H1 (cell line): ENCODE measurements around the gene TPM2. TPM values are rescaled to one million over a fixed set of nuclear protein-coding genes. Genes with fewer than 3 reads are reported as not detected.

Source experiments
- CTCF ChIA-PET: fragments of 300-600 bp; sonication (Branson Sonifier 250); formaldehyde crosslinking; loops from one replicate; lab custom pipeline; 2021; ENCODE audit not compliant: partially characterized antibody; lab: Charles Lee
- POLR2A ChIA-PET: fragments of 300-600 bp; sonication (Branson Sonifier 250); formaldehyde crosslinking; loops from one replicate; lab custom pipeline; 2021; ENCODE audit warnings: inconsistent platforms; ENCODE audit not compliant: partially characterized antibody; lab: Charles Lee
- DNase-seq, 2 experiments: peaks; one replicate each; pipeline versions ENCODE4 v3.0.0 to v3.0.0-alpha.2; 2010 to 2022; ENCODE audit warnings: low spot score in 2 of 2, low read depth in 1 of 2, mixed read lengths in 1 of 2
- FAIRE-seq: peaks from 2 replicates; lab custom pipeline; 2011; peaks lifted over from hg19 to GRCh38; lab: Jason Lieb, UNC
- H2AFZ ChIP-seq: 2 replicates; pipeline ENCODE4 v1.8.1; 2012; ENCODE audit warnings: low read length, inconsistent platforms
- H2AK5ac ChIP-seq: 2 replicates; pipeline ENCODE4 v1.6.1; 2013; ENCODE audit warnings: low read depth, low read length
- H2BK120ac ChIP-seq: replicated peaks from 2 replicates; pipeline ENCODE3; 2013; ENCODE audit warnings: low read depth, low read length, inconsistent platforms
- H2BK12ac ChIP-seq: 2 replicates; pipeline ENCODE4 v1.6.1; 2013; ENCODE audit warnings: low read depth, low read length
- H2BK15ac ChIP-seq: 2 replicates; pipeline ENCODE4 v1.6.1; 2013; ENCODE audit warnings: low read length
- H2BK20ac ChIP-seq: 2 replicates; pipeline ENCODE4 v1.6.1; 2013; ENCODE audit warnings: low read length
- H2BK5ac ChIP-seq: 2 replicates; pipeline ENCODE4 v1.6.1; 2013; ENCODE audit warnings: low read depth, low read length
- H3K14ac ChIP-seq: 2 replicates; pipeline ENCODE4 v1.6.1; 2013; ENCODE audit warnings: inconsistent platforms; ENCODE audit not compliant: insufficient read length
- H3K18ac ChIP-seq: 2 replicates; pipeline ENCODE4 v1.6.1; 2013; ENCODE audit warnings: low read length; ENCODE audit errors: extremely low read depth
- H3K23ac ChIP-seq: 2 replicates; pipeline ENCODE4 v1.6.1; 2013; ENCODE audit warnings: inconsistent platforms; ENCODE audit not compliant: insufficient read length
- H3K23me2 ChIP-seq: 2 replicates; pipeline ENCODE4 v1.6.1; 2013; ENCODE audit warnings: low read depth, low read length
- H3K27ac ChIP-seq: 2 replicates; pipeline ENCODE4 v1.6.1; 2011; ENCODE audit warnings: low read depth, low read length, inconsistent platforms
- H3K27me3 ChIP-seq, 4 experiments: replicated peaks in 1 of 4; 1 replicate in 1 of 4; 2 replicates in 3 of 4; pipeline versions ENCODE4 v1.6.1 to v1.8.1; 2011 to 2013; ENCODE audit warnings: low read length in 3 of 4, mild to moderate bottlenecking in 3 of 4, inconsistent platforms in 2 of 4, mixed read lengths in 2 of 4, moderate library complexity in 1 of 4; ENCODE audit not compliant: control insufficient read depth in 3 of 4, insufficient read depth in 3 of 4; ENCODE audit errors: extremely low read depth in 1 of 4
- H3K36me3 ChIP-seq, 4 experiments: 2 replicates each; pipeline versions ENCODE4 v1.6.1 to v1.8.1; 2011 to 2013; ENCODE audit warnings: mild to moderate bottlenecking in 4 of 4, low read length in 3 of 4, moderate library complexity in 2 of 4, control low read depth in 1 of 4, inconsistent platforms in 1 of 4; ENCODE audit not compliant: insufficient read depth in 4 of 4, control insufficient read depth in 2 of 4
- H3K4ac ChIP-seq: replicated peaks from 2 replicates; pipeline ENCODE3; 2013; ENCODE audit warnings: low read length, low read depth, mixed read lengths, inconsistent platforms; ENCODE audit not compliant: insufficient read length
- H3K4me1 ChIP-seq, 4 experiments: replicated peaks in 1 of 4; 1 replicate in 1 of 4; 2 replicates in 3 of 4; pipeline versions ENCODE4 v1.6.1 to v1.8.1; 2011 to 2013; ENCODE audit warnings: low read length in 3 of 4, inconsistent platforms in 2 of 4, mixed read lengths in 1 of 4; ENCODE audit not compliant: insufficient read depth in 4 of 4, control insufficient read depth in 3 of 4
- H3K4me2 ChIP-seq, 2 experiments: 2 replicates each; pipeline versions ENCODE4 v1.6.1 to v1.8.1; 2011 to 2013; ENCODE audit warnings: low read depth in 2 of 2, low read length in 2 of 2, control low read depth in 1 of 2, inconsistent platforms in 1 of 2, mild to moderate bottlenecking in 1 of 2; ENCODE audit not compliant: insufficient read depth in 1 of 2
- H3K4me3 ChIP-seq, 4 experiments: fragments of 200-600, 300-600 bp in 1 of 4; sonication (generic), shearing (Covaris generic), sonication (Bioruptor Twin) in 1 of 4; 2 replicates each; pipeline versions ENCODE4 v1.5.1 to v1.8.1; 2011 to 2016; ENCODE audit warnings: low read length in 4 of 4, low read depth in 3 of 4, control low read depth in 2 of 4, inconsistent platforms in 2 of 4, mild to moderate bottlenecking in 2 of 4, mixed read lengths in 1 of 4, moderate library complexity in 1 of 4; ENCODE audit not compliant: insufficient read depth in 2 of 4; ENCODE audit errors: extremely low read depth in 1 of 4
- H3K56ac ChIP-seq: replicated peaks from 2 replicates; pipeline ENCODE3; 2013; ENCODE audit warnings: low read depth, mild to moderate bottlenecking, mixed read lengths, low read length, inconsistent platforms; ENCODE audit not compliant: insufficient read length
- H3K79me1 ChIP-seq: 2 replicates; pipeline ENCODE4 v1.6.1; 2013; ENCODE audit warnings: low read depth, low read length, control low read depth
- H3K79me2 ChIP-seq, 2 experiments: 2 replicates each; pipeline versions ENCODE4 v1.6.1 to v1.8.1; 2012 to 2013; ENCODE audit warnings: low read length in 2 of 2, mild to moderate bottlenecking in 2 of 2, inconsistent platforms in 1 of 2; ENCODE audit not compliant: insufficient read depth in 2 of 2, control insufficient read depth in 1 of 2
- H3K9ac ChIP-seq, 4 experiments: replicated peaks in 1 of 4; 1 replicate in 1 of 4; 2 replicates in 3 of 4; pipeline versions ENCODE4 v1.6.1 to v1.8.1; 2011 to 2013; ENCODE audit warnings: low read depth in 3 of 4, low read length in 3 of 4, control low read depth in 2 of 4, mild to moderate bottlenecking in 2 of 4, moderate library complexity in 2 of 4, inconsistent platforms in 1 of 4; ENCODE audit errors: extremely low read depth in 1 of 4
- H3K9me3 ChIP-seq, 2 experiments: 2 replicates each; pipeline versions ENCODE4 v1.6.1 to v1.8.1; 2012 to 2013; ENCODE audit warnings: mild to moderate bottlenecking in 2 of 2, moderate library complexity in 2 of 2, control low read depth in 1 of 2, inconsistent platforms in 1 of 2, low read depth in 1 of 2, low read length in 1 of 2, mixed read lengths in 1 of 2; ENCODE audit not compliant: insufficient read depth in 2 of 2
- H4K20me1 ChIP-seq, 2 experiments: replicated peaks in 1 of 2; 2 replicates each; pipeline versions ENCODE3 to v1.8.1; 2011 to 2013; ENCODE audit warnings: inconsistent platforms in 2 of 2, low read length in 2 of 2, mild to moderate bottlenecking in 1 of 2; ENCODE audit not compliant: insufficient read depth in 2 of 2, control insufficient read depth in 1 of 2
- H4K5ac ChIP-seq: 2 replicates; pipeline ENCODE4 v1.6.1; 2013; ENCODE audit warnings: low read length, low read depth, mixed read lengths, inconsistent platforms; ENCODE audit not compliant: insufficient read length
- H4K8ac ChIP-seq: 2 replicates; pipeline ENCODE4 v1.8.0; 2013; ENCODE audit warnings: mild to moderate bottlenecking, moderate library complexity, low read length, inconsistent platforms; ENCODE audit not compliant: insufficient read depth; ENCODE audit errors: extremely low read depth
- H4K91ac ChIP-seq: replicated peaks from 2 replicates; pipeline ENCODE3; 2013; ENCODE audit warnings: low read length, mixed read lengths, inconsistent platforms; ENCODE audit not compliant: insufficient read length
- ASH2L ChIP-seq: fragments of 200-600, 300-600 bp; sonication (generic); IDR thresholded peaks from one replicate; pipeline ENCODE4 v1.7.1; 2017; ENCODE audit warnings: low read length
- CBX8 ChIP-seq: fragments of 300-800, 300-1000 bp; sonication (generic); IDR thresholded peaks from 2 replicates; pipeline ENCODE4 v1.7.1; 2016; ENCODE audit warnings: low read depth, low read length, borderline replicate concordance
- CTBP2 ChIP-seq: IDR thresholded peaks from 2 replicates; pipeline ENCODE4 v1.7.0; 2011; ENCODE audit warnings: borderline replicate concordance, mild to moderate bottlenecking, moderate library complexity, mixed read lengths, low read length; ENCODE audit not compliant: insufficient read depth, insufficient read length
- EGR1 ChIP-seq: IDR thresholded peaks from 2 replicates; pipeline ENCODE4 v1.6.1; 2011; ENCODE audit warnings: low read depth, low read length, borderline replicate concordance
- NANOG ChIP-seq: IDR thresholded peaks from 2 replicates; pipeline ENCODE4 v1.6.1; 2011; ENCODE audit warnings: low read length, low read depth, mild to moderate bottlenecking, inconsistent platforms; ENCODE audit not compliant: insufficient read depth, poor library complexity, severe bottlenecking
- POLR2A ChIP-seq, 2 experiments: IDR thresholded peaks; 1 replicate in 1 of 2; 2 replicates in 1 of 2; pipeline ENCODE4 v1.6.1; 2011; ENCODE audit warnings: low read depth in 2 of 2, low read length in 2 of 2, mild to moderate bottlenecking in 2 of 2; ENCODE audit errors: control extremely low read depth in 1 of 2
- POLR2AphosphoS5 ChIP-seq: IDR thresholded peaks from 2 replicates; pipeline ENCODE4 v1.6.1; 2011; ENCODE audit warnings: low read depth, low read length
- POU5F1 ChIP-seq: IDR thresholded peaks from 2 replicates; pipeline ENCODE4 v1.6.1; 2011; ENCODE audit warnings: low read depth, mild to moderate bottlenecking, low read length, moderate library complexity
- SIN3A ChIP-seq, 2 experiments: IDR thresholded peaks in 1 of 2; conservative IDR thresholded peaks in 1 of 2; 2 replicates each; pipeline ENCODE4 v1.6.1; 2011 to 2012; ENCODE audit warnings: low read length in 2 of 2, improper control_type of control experiment in 1 of 2, low read depth in 1 of 2, mild to moderate bottlenecking in 1 of 2
- SIRT6 ChIP-seq: IDR thresholded peaks from one replicate; pipeline ENCODE4 v1.7.1; 2012; ENCODE audit warnings: low read length, inconsistent platforms
- SIX5 ChIP-seq: IDR thresholded peaks from 2 replicates; pipeline ENCODE4 v1.6.1; 2011; ENCODE audit warnings: mild to moderate bottlenecking, low read depth, low read length
- ZNF274 ChIP-seq: IDR thresholded peaks from 2 replicates; pipeline ENCODE4 v1.7.0; 2012; ENCODE audit warnings: low read length, borderline replicate concordance; ENCODE audit errors: extremely low read depth
- polyA plus RNA-seq, 7 experiments: library from polyadenylated mRNA; depleted of rRNA in 3 of 7; stranded (reverse) in 5 of 7; unstranded in 2 of 7; fragments of >200 nt in 5 of 7; fragments of 200-250 nt in 2 of 7; gene quantifications; 1 replicate in 5 of 7; 2 replicates in 1 of 7; 4 replicates in 1 of 7; pipeline versions ENCODE4 v1.2.1 to v1.2.3, GENCODE V29; 2011 to 2013; ENCODE audit warnings: missing spikeins in 2 of 7, mixed read lengths in 2 of 7
- total RNA-seq: library from RNA; stranded (reverse); fragmentation: NEBNext Ultra II Directional; extraction: Animal tissue kit (Norgen Biotek cat#: 25700); gene quantifications from 2 replicates; pipeline ENCODE4 v1.2.1, GENCODE V29; 2021
- TF ChIP-seq, protein P1 (sequence below): IDR thresholded peaks from 2 replicates; pipeline ENCODE4 v1.6.1; 2012; ENCODE audit warnings: inconsistent platforms
- TF ChIP-seq, protein P2 (sequence below): IDR thresholded peaks from 2 replicates; pipeline ENCODE4 v1.6.1; 2012; ENCODE audit warnings: low read length, inconsistent platforms

The TPM2 gene
- total and polyA plus RNA-seq, 2 of the 8 experiments (the other 6 are each of a cell fraction or from before 2014, with no cell fraction given) = 62.5 to 181 TPM

DNA sequence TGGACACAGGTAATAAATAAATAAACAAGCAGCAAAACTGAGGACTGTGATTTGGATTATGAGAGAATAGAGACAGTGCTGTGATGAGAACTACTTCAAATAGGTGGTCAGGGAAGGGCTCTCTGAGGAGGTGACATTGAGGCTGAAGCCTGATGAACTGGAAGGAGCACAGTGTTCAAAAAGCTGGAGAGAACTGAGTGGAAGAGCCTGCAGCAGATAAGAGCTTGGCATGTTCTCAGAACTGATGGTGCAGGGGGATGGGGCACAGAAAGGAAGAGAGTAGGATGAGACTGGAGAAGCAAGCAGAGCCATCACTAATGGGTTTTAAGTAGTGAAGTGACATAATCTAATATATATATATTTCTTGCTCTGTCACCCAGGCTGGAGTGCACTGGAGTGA, 11.2 kb upstream of the TPM2 start:
- H2BK20ac ChIP-seq = no peak overlapping the region
- no peaks in the 10 kb centered on the region for H3K4me1 ChIP-seq
- no peak overlapping the region for H4K91ac ChIP-seq
- H3K79me1 ChIP-seq = no peaks in the 10 kb centered on the region
- no peak overlapping the region for H2BK5ac ChIP-seq
- no peak overlapping the region for H3K27ac ChIP-seq
- ChIA-PET CTCF (interaction anchor here (0.6 to 13.5 kb wide), 10 partner anchors 8 to 54 kb away, joined by 3 to 199 read pairs (median 3); no protein-coding TSS in a partner anchor), POLR2A (interaction anchor here (0.9 to 14.9 kb wide), 3 partner anchors 12 to 27 kb away, joined by 3 to 158 read pairs (median 4); partner anchors contain the start of genes CREB3 and TLN1)
- H3K36me3 ChIP-seq = peaks cover 46 to 76% (median 74%) of the 10 kb centered on the region in 4 experiments
- DNase-seq = no peak
- no peak for FAIRE-seq
- H3K9me3 ChIP-seq = no peaks in the 10 kb centered on the region
- H2BK12ac ChIP-seq = no peak overlapping the region
- no peak overlapping the region for H3K9ac ChIP-seq
- H3K18ac ChIP-seq = no peak overlapping the region
- no peak overlapping the region for H3K4me2 ChIP-seq
- peaks cover 3 to 10% of the 10 kb centered on the region in 2 experiments for H4K20me1 ChIP-seq
- no peak overlapping the region for H4K8ac ChIP-seq
- no peaks in the 10 kb centered on the region for H3K23me2 ChIP-seq
- no peak overlapping the region for H3K14ac ChIP-seq
- H2BK15ac ChIP-seq = no peak overlapping the region
- no peak overlapping the region for H3K56ac ChIP-seq
- H2AK5ac ChIP-seq = no peak overlapping the region
- no peak overlapping the region for H2AFZ ChIP-seq
- no peaks in the 10 kb centered on the region for H3K27me3 ChIP-seq
- H4K5ac ChIP-seq = no peak overlapping the region
- no peak overlapping the region for H3K4ac ChIP-seq
- H3K4me3 ChIP-seq = no peak overlapping the region
- no peaks in the 10 kb centered on the region for H3K79me2 ChIP-seq
- no peak overlapping the region for H2BK120ac ChIP-seq
- H3K23ac ChIP-seq = no peak overlapping the region
- TF ChIP-seq POLR2AphosphoS5 (no peak), SIRT6 (no peak), NANOG (no peak), EGR1 (no peak), POU5F1 (no peak), SIN3A (conservative IDR thresholded peaks at IDR 0.05 in 1 of 2, IDR thresholded peaks at IDR 0.05 in 1 of 2; ENCODE audit: low read depth in 1 of 2, low read length in 2 of 2) (no peak), SIX5 (no peak), POLR2A (IDR thresholded peaks at IDR 0.05; ENCODE audit: control extremely low read depth in 1 of 2, low read depth in 2 of 2, low read length in 2 of 2) (no peak), ASH2L (no peak), CTBP2 (no peak), ZNF274 (no peak), CBX8 (no peak)
- TF ChIP-seq, protein P1, sequence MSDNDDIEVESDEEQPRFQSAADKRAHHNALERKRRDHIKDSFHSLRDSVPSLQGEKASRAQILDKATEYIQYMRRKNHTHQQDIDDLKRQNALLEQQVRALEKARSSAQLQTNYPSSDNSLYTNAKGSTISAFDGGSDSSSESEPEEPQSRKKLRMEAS = no peak
- TF ChIP-seq, protein P2, sequence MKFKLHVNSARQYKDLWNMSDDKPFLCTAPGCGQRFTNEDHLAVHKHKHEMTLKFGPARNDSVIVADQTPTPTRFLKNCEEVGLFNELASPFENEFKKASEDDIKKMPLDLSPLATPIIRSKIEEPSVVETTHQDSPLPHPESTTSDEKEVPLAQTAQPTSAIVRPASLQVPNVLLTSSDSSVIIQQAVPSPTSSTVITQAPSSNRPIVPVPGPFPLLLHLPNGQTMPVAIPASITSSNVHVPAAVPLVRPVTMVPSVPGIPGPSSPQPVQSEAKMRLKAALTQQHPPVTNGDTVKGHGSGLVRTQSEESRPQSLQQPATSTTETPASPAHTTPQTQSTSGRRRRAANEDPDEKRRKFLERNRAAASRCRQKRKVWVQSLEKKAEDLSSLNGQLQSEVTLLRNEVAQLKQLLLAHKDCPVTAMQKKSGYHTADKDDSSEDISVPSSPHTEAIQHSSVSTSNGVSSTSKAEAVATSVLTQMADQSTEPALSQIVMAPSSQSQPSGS = no peak
